ENCODE data around the gene KCNQ1.

Gene KCNQ1

GRCh38 chr11:2730272-2731129 lies 285.7 kb downstream of the KCNQ1 start:
- Histone ChIP-seq H3K79me2 (ENCODE audit: insufficient read depth, low read length) (no peaks in the 10 kb centered on the region), H3K27ac (ENCODE audit: low read depth, low read length, poor library complexity, severe bottlenecking) (no peak overlapping the region), H3K4me1 (ENCODE audit: insufficient read depth, low read length, severe bottlenecking) (no peaks in the 10 kb centered on the region), H3K9me3 (ENCODE audit: low read length) (no peaks in the 10 kb centered on the region), H3K4me3 (ENCODE audit: low read depth, low read length, poor library complexity, severe bottlenecking) (no peak overlapping the region), H2AFZ (ENCODE audit: low read length) (no peak overlapping the region), H3K36me3 (ENCODE audit: insufficient read depth, low read length) (no peaks in the 10 kb centered on the region), H3K9me2 (ENCODE audit: low read depth, low read length) (no peaks in the 10 kb centered on the region), H3K4me2 (ENCODE audit: low read length) (no peak overlapping the region), H3F3A (ENCODE audit: insufficient read depth, low read length) (no peaks in the 10 kb centered on the region), H3K27me3 (ENCODE audit: insufficient read depth, low read length) (no peaks in the 10 kb centered on the region), H4K20me1 (ENCODE audit: insufficient read depth, low read length) (no peaks in the 10 kb centered on the region), H3K9ac (ENCODE audit: low read length) (no peak overlapping the region)
- TF ChIP-seq, protein P1, sequence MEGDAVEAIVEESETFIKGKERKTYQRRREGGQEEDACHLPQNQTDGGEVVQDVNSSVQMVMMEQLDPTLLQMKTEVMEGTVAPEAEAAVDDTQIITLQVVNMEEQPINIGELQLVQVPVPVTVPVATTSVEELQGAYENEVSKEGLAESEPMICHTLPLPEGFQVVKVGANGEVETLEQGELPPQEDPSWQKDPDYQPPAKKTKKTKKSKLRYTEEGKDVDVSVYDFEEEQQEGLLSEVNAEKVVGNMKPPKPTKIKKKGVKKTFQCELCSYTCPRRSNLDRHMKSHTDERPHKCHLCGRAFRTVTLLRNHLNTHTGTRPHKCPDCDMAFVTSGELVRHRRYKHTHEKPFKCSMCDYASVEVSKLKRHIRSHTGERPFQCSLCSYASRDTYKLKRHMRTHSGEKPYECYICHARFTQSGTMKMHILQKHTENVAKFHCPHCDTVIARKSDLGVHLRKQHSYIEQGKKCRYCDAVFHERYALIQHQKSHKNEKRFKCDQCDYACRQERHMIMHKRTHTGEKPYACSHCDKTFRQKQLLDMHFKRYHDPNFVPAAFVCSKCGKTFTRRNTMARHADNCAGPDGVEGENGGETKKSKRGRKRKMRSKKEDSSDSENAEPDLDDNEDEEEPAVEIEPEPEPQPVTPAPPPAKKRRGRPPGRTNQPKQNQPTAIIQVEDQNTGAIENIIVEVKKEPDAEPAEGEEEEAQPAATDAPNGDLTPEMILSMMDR (IDR thresholded peaks at IDR 0.05; ENCODE audit: low read length): no peak
- no peak for TF ChIP-seq EZH2 (IDR thresholded peaks at IDR 0.05; ENCODE audit: borderline replicate concordance, low read length)

- Histone ChIP-seq H3K9me3 (ENCODE audit: low read length) (no peaks in the 10 kb centered on the region), H3F3A (ENCODE audit: insufficient read depth, low read length) (no peaks in the 10 kb centered on the region), H3K4me1 (ENCODE audit: insufficient read depth, low read length, severe bottlenecking) (no peaks in the 10 kb centered on the region), H3K4me2 (ENCODE audit: low read length) (no peak overlapping the region), H3K27me3 (ENCODE audit: insufficient read depth, low read length) (no peaks in the 10 kb centered on the region), H3K9me2 (ENCODE audit: low read depth, low read length) (no peaks in the 10 kb centered on the region), H3K9ac (ENCODE audit: low read length) (no peak overlapping the region), H2AFZ (ENCODE audit: low read length) (no peak overlapping the region), H3K79me2 (ENCODE audit: insufficient read depth, low read length) (no peaks in the 10 kb centered on the region), H4K20me1 (ENCODE audit: insufficient read depth, low read length) (no peaks in the 10 kb centered on the region), H3K27ac (ENCODE audit: low read depth, low read length, poor library complexity, severe bottlenecking) (no peak overlapping the region), H3K4me3 (ENCODE audit: low read depth, low read length, poor library complexity, severe bottlenecking) (no peak overlapping the region), H3K36me3 (ENCODE audit: insufficient read depth, low read length) (no peaks in the 10 kb centered on the region)
- TF ChIP-seq, protein P1 (IDR thresholded peaks at IDR 0.05; ENCODE audit: low read length): no peak
- no peak for TF ChIP-seq EZH2 (IDR thresholded peaks at IDR 0.05; ENCODE audit: borderline replicate concordance, low read length)
These were observed 286.6 kb downstream of the KCNQ1 start for GRCh38 chr11:2731130-2732125.

- H3K9me2 ChIP-seq (ENCODE audit: low read depth, low read length): no peaks in the 10 kb centered on the region
- no peaks in the 10 kb centered on the region for H3K27me3 ChIP-seq (ENCODE audit: insufficient read depth, low read length)
- no peaks in the 10 kb centered on the region for H4K20me1 ChIP-seq (ENCODE audit: insufficient read depth, low read length)
- H3K79me2 ChIP-seq (ENCODE audit: insufficient read depth, low read length): no peaks in the 10 kb centered on the region
- no peak overlapping the region for H3K4me3 ChIP-seq (ENCODE audit: low read depth, low read length, poor library complexity, severe bottlenecking)
- TF ChIP-seq, protein P1 (IDR thresholded peaks at IDR 0.05; ENCODE audit: low read length): no peak
- no peak for TF ChIP-seq EZH2 (IDR thresholded peaks at IDR 0.05; ENCODE audit: borderline replicate concordance, low read length)
- no peak overlapping the region for H3K9ac ChIP-seq (ENCODE audit: low read length)
- no peak overlapping the region for H3K4me2 ChIP-seq (ENCODE audit: low read length)
- H3K36me3 ChIP-seq (ENCODE audit: insufficient read depth, low read length): no peaks in the 10 kb centered on the region
- no peak overlapping the region for H3K27ac ChIP-seq (ENCODE audit: low read depth, low read length, poor library complexity, severe bottlenecking)
- no peak overlapping the region for H2AFZ ChIP-seq (ENCODE audit: low read length)
- H3K9me3 ChIP-seq (ENCODE audit: low read length): no peaks in the 10 kb centered on the region
- no peaks in the 10 kb centered on the region for H3K4me1 ChIP-seq (ENCODE audit: insufficient read depth, low read length, severe bottlenecking)
- no peaks in the 10 kb centered on the region for H3F3A ChIP-seq (ENCODE audit: insufficient read depth, low read length)
These were observed 287.6 kb downstream of the KCNQ1 start for GRCh38 chr11:2732261-2732939.
